Natural killer cell (primary cell): ENCODE data around the gene COL6A3. TPM values are rescaled to one million over a fixed set of nuclear protein-coding genes. Genes with fewer than 3 reads are reported as not detected.

Source experiments
- ATAC-seq, 3 donors: fragments of 150-1000 bp in 2 of 3; fragments of 200-7000 bp in 1 of 3; cut with Tn5 transposase; 1 replicate in 1 of 3; 2 replicates in 2 of 3; pipeline ENCODE4 v1.10.0; 2021; ENCODE audit warnings: mild to moderate bottlenecking in 2 of 3, moderate library complexity in 2 of 3
- DNase-seq, 2 donors: peaks; one replicate each; pipeline versions ENCODE4 v3.0.0 to v3.0.0-alpha.2; 2013 to 2021; ENCODE audit warnings: mixed read lengths in 1 of 2
- H3K27ac ChIP-seq: one replicate; pipeline ENCODE4 v1.5.1; 2013; ENCODE audit warnings: mild to moderate bottlenecking, low read length
- H3K27me3 ChIP-seq: one replicate; pipeline ENCODE4 v1.6.1; 2013; ENCODE audit warnings: low read length; ENCODE audit not compliant: control insufficient read depth, insufficient read depth
- H3K36me3 ChIP-seq: one replicate; pipeline ENCODE4 v1.6.1; 2013; ENCODE audit warnings: low read length; ENCODE audit not compliant: control insufficient read depth, insufficient read depth
- H3K4me1 ChIP-seq: one replicate; pipeline ENCODE4 v1.6.1; 2013; ENCODE audit warnings: low read length; ENCODE audit not compliant: control insufficient read depth, insufficient read depth
- H3K4me3 ChIP-seq: one replicate; pipeline ENCODE4 v1.5.1; 2013; ENCODE audit warnings: low read length
- H3K9me3 ChIP-seq: one replicate; pipeline ENCODE4 v1.6.1; 2013; ENCODE audit warnings: low read length; ENCODE audit not compliant: control insufficient read depth, insufficient read depth
- H3K27ac Mint-ChIP-seq, 2 donors: one replicate each; pipeline ENCODE4 v1.8.0; 2022; ENCODE audit warnings: mild to moderate bottlenecking in 2 of 2, mixed read lengths in 2 of 2, moderate library complexity in 1 of 2
- H3K27me3 Mint-ChIP-seq, 2 donors: one replicate each; pipeline ENCODE4 v1.8.0; 2022; ENCODE audit warnings: low read depth in 2 of 2, mixed read lengths in 2 of 2
- H3K36me3 Mint-ChIP-seq: one replicate; pipeline ENCODE4 v1.8.0; 2022; ENCODE audit warnings: mixed read lengths
- H3K4me1 Mint-ChIP-seq, 2 donors: one replicate each; pipeline ENCODE4 v1.8.0; 2022; ENCODE audit warnings: mixed read lengths in 2 of 2
- H3K4me3 Mint-ChIP-seq: one replicate; pipeline ENCODE4 v1.8.0; 2022; ENCODE audit warnings: mild to moderate bottlenecking, moderate library complexity, mixed read lengths
- H3K9me3 Mint-ChIP-seq, 2 donors: one replicate each; pipeline ENCODE4 v1.8.0; 2022; ENCODE audit warnings: mixed read lengths in 2 of 2
- WGBS: methylation state at CpG from one replicate; pipeline ENCODE4 v1.1.7; 2013; ENCODE audit warnings: missing lambda C conversion rate; ENCODE audit not compliant: insufficient coverage; 5-methylcytosine and 5-hydroxymethylcytosine counted together
- intact Hi-C: fragments of 100-400 bp; cut with micrococcal nuclease; formaldehyde crosslinking; loops from one replicate; pipeline ENCODE4 v1.14.2; 2022
- total RNA-seq, 4 donors: library from RNA; stranded (reverse); fragments of 120-200 nt in 1 of 4; gene quantifications; one replicate each; pipeline versions ENCODE4 v1.2.3 to v1.2.4, GENCODE V29; 2013 to 2022
- TF ChIP-seq, protein P1 (sequence below): fragments of 200-600 bp; IDR thresholded peaks from one replicate; pipeline ENCODE4 v1.8.0; 2022; ENCODE audit warnings: antibody characterized with exemption

Gene COL6A3
- total RNA-seq, 3 donors from 2014 or later (not counting 1 experiment from before 2014, with no cell fraction given) = 0.10 to 0.31 (median 0.29) TPM

DNA sequence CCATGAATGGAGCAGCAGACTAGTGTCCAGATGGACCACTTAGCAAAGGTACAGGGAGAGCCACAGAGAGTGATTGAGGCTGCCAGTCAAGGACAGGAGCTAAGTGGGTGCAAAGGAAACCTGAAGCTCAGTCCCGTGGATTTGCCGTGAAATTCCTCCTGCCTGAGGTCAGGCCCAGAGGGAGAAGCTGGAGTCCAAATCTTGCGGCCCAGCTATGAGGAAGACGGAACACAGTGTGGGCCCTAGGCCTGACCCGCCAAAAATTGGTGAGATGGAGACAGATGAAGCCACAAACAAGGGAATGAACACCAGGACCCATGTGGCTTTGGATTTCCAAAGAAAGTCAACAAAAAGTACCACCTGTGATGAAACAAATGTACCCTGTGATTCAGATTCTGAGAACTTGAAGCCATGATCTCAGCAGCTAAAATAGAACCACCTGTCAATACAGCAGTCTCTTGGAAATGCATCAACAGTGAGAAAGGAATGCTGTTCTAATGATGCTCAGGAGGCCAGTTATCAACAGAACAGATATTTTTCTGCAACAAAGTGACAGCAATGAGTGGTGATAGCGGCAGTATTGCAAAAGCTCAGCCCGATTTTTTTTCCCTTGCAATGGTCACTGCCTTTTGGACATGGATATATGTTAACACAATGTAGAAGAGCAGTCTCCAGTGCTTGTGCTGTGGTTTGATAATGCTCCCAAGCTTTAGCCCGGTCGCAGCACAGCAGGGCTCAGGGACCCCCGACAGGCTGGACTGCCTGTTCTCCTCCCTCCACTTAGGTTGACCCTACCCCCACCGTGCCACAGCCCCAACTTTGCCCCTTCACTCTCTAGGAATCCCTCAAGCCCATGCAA, 10.7 kb downstream of the COL6A3 start:
- TF ChIP-seq, protein P1, sequence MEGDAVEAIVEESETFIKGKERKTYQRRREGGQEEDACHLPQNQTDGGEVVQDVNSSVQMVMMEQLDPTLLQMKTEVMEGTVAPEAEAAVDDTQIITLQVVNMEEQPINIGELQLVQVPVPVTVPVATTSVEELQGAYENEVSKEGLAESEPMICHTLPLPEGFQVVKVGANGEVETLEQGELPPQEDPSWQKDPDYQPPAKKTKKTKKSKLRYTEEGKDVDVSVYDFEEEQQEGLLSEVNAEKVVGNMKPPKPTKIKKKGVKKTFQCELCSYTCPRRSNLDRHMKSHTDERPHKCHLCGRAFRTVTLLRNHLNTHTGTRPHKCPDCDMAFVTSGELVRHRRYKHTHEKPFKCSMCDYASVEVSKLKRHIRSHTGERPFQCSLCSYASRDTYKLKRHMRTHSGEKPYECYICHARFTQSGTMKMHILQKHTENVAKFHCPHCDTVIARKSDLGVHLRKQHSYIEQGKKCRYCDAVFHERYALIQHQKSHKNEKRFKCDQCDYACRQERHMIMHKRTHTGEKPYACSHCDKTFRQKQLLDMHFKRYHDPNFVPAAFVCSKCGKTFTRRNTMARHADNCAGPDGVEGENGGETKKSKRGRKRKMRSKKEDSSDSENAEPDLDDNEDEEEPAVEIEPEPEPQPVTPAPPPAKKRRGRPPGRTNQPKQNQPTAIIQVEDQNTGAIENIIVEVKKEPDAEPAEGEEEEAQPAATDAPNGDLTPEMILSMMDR = no peak
- Mint-ChIP-seq H3K4me3 (no peak overlapping the region), H3K27ac (no peak overlapping the region), H3K4me1 (no peaks in the 10 kb centered on the region), H3K9me3 (no peaks in the 10 kb centered on the region), H3K36me3 (no peaks in the 10 kb centered on the region), H3K27me3 (peaks cover 23 to 53% of the 10 kb centered on the region in 2 donors)
- Histone ChIP-seq H3K4me1 (no peaks in the 10 kb centered on the region), H3K4me3 (no peak overlapping the region), H3K36me3 (no peaks in the 10 kb centered on the region), H3K27me3 (no peaks in the 10 kb centered on the region), H3K27ac (no peak overlapping the region), H3K9me3 (no peaks in the 10 kb centered on the region)
- intact Hi-C loops = no loop called here
- WGBS = 86% methylated on average over 11 of the region's 11 CpGs
- ATAC-seq = no peak
- no peak for DNase-seq

DNA sequence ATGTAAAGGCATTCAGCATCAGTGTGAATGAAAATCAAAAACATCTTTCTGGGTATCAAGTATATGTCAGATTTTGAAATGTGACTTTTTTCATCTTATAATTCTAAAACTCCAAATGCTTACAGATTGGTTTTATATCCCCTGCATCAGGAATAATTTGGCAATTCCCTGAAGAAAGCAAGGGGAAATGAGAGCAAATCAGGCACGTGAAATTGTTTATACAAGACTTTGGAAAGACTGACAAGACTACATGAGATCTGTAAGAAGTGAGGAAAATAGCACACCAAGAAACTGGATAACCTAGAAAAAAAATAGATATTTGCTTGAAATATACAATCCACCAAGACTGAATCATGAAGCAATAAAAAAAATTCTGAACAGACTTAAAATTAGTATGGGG, 13.8 kb downstream of the COL6A3 start:
- TF ChIP-seq, protein P1 = no peak
- H3K4me3 Mint-ChIP-seq = no peak overlapping the region
- H3K4me1 ChIP-seq = no peaks in the 10 kb centered on the region
- DNase-seq = no peak
- ATAC-seq = no peak
- H3K27ac ChIP-seq = no peak overlapping the region
- H3K9me3 ChIP-seq = no peaks in the 10 kb centered on the region
- 83% methylated on average over 1 of the region's 1 CpG for WGBS
- H3K36me3 ChIP-seq = no peaks in the 10 kb centered on the region
- no peaks in the 10 kb centered on the region for H3K9me3 Mint-ChIP-seq
- no peak overlapping the region for H3K4me3 ChIP-seq
- H3K27me3 ChIP-seq = no peaks in the 10 kb centered on the region
- intact Hi-C loops = no loop called here
- H3K27me3 Mint-ChIP-seq = peaks cover 28 to 52% of the 10 kb centered on the region in 2 donors
- no peaks in the 10 kb centered on the region for H3K4me1 Mint-ChIP-seq
- H3K27ac Mint-ChIP-seq = no peak overlapping the region
- H3K36me3 Mint-ChIP-seq = no peaks in the 10 kb centered on the region

DNA sequence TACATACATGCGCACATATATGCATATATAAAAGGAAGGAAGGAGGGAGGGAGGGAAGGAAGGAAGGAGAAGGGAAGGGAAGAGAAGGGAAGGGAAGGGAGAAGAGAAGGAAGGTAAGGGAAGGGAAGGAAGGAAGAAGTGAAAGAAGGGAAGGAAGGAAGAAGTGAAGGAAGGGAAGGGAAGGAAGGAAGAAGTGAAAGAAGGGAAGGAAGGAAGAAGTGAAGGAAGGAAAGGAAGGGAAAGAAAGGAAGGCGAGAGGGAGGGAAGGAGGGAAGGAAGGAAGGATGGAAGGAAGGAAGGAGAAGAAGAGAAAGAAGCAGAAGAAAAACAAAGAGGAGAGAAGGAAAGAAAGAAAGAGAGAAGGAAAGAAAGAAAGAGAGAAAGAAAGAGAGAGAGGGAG, 16.9 kb downstream of the COL6A3 start:
- Mint-ChIP-seq H3K4me1 (no peaks in the 10 kb centered on the region), H3K4me3 (no peak overlapping the region), H3K27ac (no peak overlapping the region), H3K36me3 (no peaks in the 10 kb centered on the region), H3K27me3 (peaks cover 34 to 63% of the 10 kb centered on the region in 2 donors), H3K9me3 (no peaks in the 10 kb centered on the region)
- ATAC-seq (no peak), DNase-seq (no peak)
- Histone ChIP-seq H3K27me3 (no peaks in the 10 kb centered on the region), H3K4me1 (no peaks in the 10 kb centered on the region), H3K36me3 (no peaks in the 10 kb centered on the region), H3K4me3 (no peak overlapping the region), H3K27ac (no peak overlapping the region), H3K9me3 (no peaks in the 10 kb centered on the region)
- 88% methylated on average over 2 of the region's 2 CpGs for WGBS
- TF ChIP-seq, protein P1 = no peak
- intact Hi-C loops = no loop called here
